Measurements from ENCODE around the gene KLF13. TPM values are rescaled to one million over a fixed set of nuclear protein-coding genes. Genes with fewer than 3 reads are reported as not detected.
A peak's percentile ranks its signal among the peaks of the same experiment; 100 is the strongest.

KLF13 gene
- total RNA-seq, 4 donors from 2014 or later, result 18.3 to 50.2 (median 32.9) TPM

- ATAC-seq, result no peak
- TF ChIP-seq POLR2A (IDR thresholded peaks at IDR 0.05), result no peak
- no peak for TF ChIP-seq CTCF (IDR thresholded peaks at IDR 0.05 in 4 of 5, conservative IDR thresholded peaks at IDR 0.05 in 1 of 5)
- H3K27ac ChIP-seq, result peak overlapping the region; percentile 95 to 100 (median 97)
- no peak overlapping the region for H3K4me3 ChIP-seq
- H3K36me3 ChIP-seq, result peaks cover 0 to 15% of the 10 kb centered on the region in 2 donors
- in situ Hi-C loops (cut with MboI; ENCODE audit: low sequenced_read_pairs in 4 of 4), result loop anchor here in 2 of 4 donors (25.0 kb wide), 2 partner anchors 386 to 411 kb away; partner anchors contain the start of gene MTMR10 (in 1 of the 2)
- peaks cover 68 to 69% of the 10 kb centered on the region in 2 donors for H3K4me1 ChIP-seq
- H3K9me3 ChIP-seq, result no peaks in the 10 kb centered on the region
- intact Hi-C loops (cut with DNase I; ENCODE audit: low total_unique reads), result no loop called here
- DNase-seq, result no peak
- H3K27me3 ChIP-seq, result no peaks in the 10 kb centered on the region
Measured at GRCh38 chr15:31373096-31373865, 46.6 kb downstream of the KLF13 start.

DNA sequence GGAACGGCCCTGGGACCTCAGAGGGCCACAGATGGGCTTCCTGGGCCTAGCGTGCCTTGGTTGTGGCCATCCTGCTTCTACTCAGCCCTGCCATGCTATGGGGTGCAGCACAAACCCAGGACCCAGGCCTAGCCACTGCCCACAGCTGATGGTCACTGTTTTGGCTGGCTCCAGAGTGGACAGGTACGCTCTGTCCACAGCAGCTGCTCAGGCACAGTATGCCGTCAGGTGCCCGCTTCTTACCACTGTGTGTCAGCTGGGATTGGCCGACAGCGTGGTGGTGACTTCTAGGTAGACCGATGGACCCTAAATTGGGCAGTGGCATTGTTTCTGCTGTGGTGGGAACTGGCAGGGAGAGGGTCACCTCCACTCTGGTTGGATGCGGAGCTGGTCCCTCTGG lies 47.3 kb downstream of the KLF13 start:
- in situ Hi-C loops (cut with MboI; ENCODE audit: low sequenced_read_pairs in 4 of 4) (loop anchor here in 2 of 4 donors (25.0 kb wide), 2 partner anchors 387 to 412 kb away; partner anchors contain the start of gene MTMR10 (in 1 of the 2)), intact Hi-C loops (cut with DNase I; ENCODE audit: low total_unique reads) (no loop called here)
- Histone ChIP-seq H3K4me1 (peaks cover 64 to 68% of the 10 kb centered on the region in 2 donors), H3K36me3 (peaks cover 0 to 15% of the 10 kb centered on the region in 2 donors), H3K9me3 (no peaks in the 10 kb centered on the region), H3K27me3 (no peaks in the 10 kb centered on the region), H3K27ac (peak overlapping the region; percentile 60 to 100 (median 96)), H3K4me3 (no peak overlapping the region)
- no peak for TF ChIP-seq POLR2A (IDR thresholded peaks at IDR 0.05)
- TF ChIP-seq CTCF (IDR thresholded peaks at IDR 0.05 in 4 of 5, conservative IDR thresholded peaks at IDR 0.05 in 1 of 5), result no peak
- ATAC-seq (no peak), DNase-seq (no peak)

GRCh38 chr15:31374489-31374888 lies 47.9 kb downstream of the KLF13 start:
- peak overlapping the region; percentile 60 to 100 (median 96) for H3K27ac ChIP-seq
- TF ChIP-seq CTCF (IDR thresholded peaks at IDR 0.05 in 4 of 5, conservative IDR thresholded peaks at IDR 0.05 in 1 of 5) (no peak), POLR2A (IDR thresholded peaks at IDR 0.05) (no peak)
- no peaks in the 10 kb centered on the region for H3K27me3 ChIP-seq
- ATAC-seq (no peak), DNase-seq (no peak)
- H3K9me3 ChIP-seq, result no peaks in the 10 kb centered on the region
- H3K36me3 ChIP-seq, result peaks cover 0 to 15% of the 10 kb centered on the region in 2 donors
- in situ Hi-C loops (cut with MboI; ENCODE audit: low sequenced_read_pairs in 4 of 4) (loop anchor here in 2 of 4 donors (25.0 kb wide), 2 partner anchors 387 to 412 kb away; partner anchors contain the start of gene MTMR10 (in 1 of the 2)), intact Hi-C loops (cut with DNase I; ENCODE audit: low total_unique reads) (no loop called here)
- no peak overlapping the region for H3K4me3 ChIP-seq
- peaks cover 60 to 68% of the 10 kb centered on the region in 2 donors for H3K4me1 ChIP-seq

DNA sequence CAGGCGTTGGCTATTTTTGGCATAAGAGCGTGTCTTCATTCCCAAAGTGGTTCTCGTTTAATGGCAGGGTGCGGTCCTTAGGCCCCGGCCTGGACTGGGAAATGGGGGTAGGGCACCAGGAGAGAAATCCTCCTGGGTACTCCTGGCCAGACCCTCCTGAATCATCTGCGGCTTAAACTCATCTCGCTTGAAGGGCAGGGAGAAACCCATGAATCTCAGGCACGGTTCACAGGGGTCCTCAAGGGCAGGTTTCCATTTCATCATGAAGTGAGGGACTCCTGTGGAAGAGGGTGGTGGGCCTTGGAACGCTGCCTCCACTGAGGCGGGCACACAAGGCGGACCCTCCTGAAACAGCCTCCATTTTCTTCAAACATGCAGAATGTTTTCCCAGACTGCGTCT lies 48.4 kb downstream of the KLF13 start:
- in situ Hi-C loops (cut with MboI; ENCODE audit: low sequenced_read_pairs in 4 of 4) (loop anchor here in 2 of 4 donors (25.0 kb wide), 2 partner anchors 388 to 413 kb away; partner anchors contain the start of gene MTMR10 (in 1 of the 2)), intact Hi-C loops (cut with DNase I; ENCODE audit: low total_unique reads) (no loop called here)
- H3K9me3 ChIP-seq, result no peaks in the 10 kb centered on the region
- no peak overlapping the region for H3K4me3 ChIP-seq
- TF ChIP-seq POLR2A (IDR thresholded peaks at IDR 0.05) (no peak), CTCF (IDR thresholded peaks at IDR 0.05 in 4 of 5, conservative IDR thresholded peaks at IDR 0.05 in 1 of 5) (no peak)
- peaks cover 0 to 15% of the 10 kb centered on the region in 2 donors for H3K36me3 ChIP-seq
- H3K4me1 ChIP-seq, result peaks cover 56 to 68% of the 10 kb centered on the region in 2 donors
- ATAC-seq, result no peak
- no peaks in the 10 kb centered on the region for H3K27me3 ChIP-seq
- no peak for DNase-seq
- H3K27ac ChIP-seq, result peak overlapping the region; percentile 60 to 100 (median 96)
